ENCODE results near the gene ASPG. TPM values are rescaled to one million over a fixed set of nuclear protein-coding genes. Genes with fewer than 3 reads are reported as not detected.

The ASPG gene
- total RNA-seq, 2 experiments from 2014 or later, result not detected

DNA sequence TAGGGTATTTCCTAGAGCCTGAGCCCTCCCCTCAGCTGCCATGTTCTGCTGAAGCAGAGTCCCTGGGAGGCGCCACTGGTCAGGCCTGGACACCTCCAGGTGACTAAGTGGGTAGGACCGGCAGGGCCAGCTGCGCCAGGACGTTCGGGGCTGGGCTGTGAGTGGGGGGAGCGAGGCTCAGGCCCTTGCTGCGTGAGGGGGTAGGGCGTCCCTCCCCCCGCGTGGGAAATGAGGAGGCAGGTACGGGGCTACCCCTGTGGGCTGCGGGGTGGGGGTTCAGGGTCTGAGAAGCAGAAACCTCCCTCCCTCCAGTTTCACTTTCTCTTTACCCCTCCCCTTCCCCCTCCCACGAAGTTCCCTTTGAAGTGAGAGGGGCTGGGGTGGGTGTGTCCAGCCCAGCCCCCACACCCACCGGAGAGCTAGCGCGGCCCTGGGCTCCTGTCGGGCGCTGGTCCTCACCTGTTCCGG is 30.8 kb downstream of the ASPG start:
- Mint-ChIP-seq H3K27me3 (peaks cover 33% of the 10 kb centered on the region), H3K4me3 (no peak overlapping the region), H3K9me3 (ENCODE audit: low read depth) (no peaks in the 10 kb centered on the region), H3K27ac (no peak overlapping the region), H3K36me3 (no peaks in the 10 kb centered on the region), H3K4me1 (no peaks in the 10 kb centered on the region)
- ATAC-seq, result peak; percentile 18
- CTCF ChIA-PET, result interaction anchor here (0.7 kb wide), 1 partner anchor 432 kb away, joined by 3 read pairs; no protein-coding TSS in a partner anchor
- no peak for DNase-seq

DNA sequence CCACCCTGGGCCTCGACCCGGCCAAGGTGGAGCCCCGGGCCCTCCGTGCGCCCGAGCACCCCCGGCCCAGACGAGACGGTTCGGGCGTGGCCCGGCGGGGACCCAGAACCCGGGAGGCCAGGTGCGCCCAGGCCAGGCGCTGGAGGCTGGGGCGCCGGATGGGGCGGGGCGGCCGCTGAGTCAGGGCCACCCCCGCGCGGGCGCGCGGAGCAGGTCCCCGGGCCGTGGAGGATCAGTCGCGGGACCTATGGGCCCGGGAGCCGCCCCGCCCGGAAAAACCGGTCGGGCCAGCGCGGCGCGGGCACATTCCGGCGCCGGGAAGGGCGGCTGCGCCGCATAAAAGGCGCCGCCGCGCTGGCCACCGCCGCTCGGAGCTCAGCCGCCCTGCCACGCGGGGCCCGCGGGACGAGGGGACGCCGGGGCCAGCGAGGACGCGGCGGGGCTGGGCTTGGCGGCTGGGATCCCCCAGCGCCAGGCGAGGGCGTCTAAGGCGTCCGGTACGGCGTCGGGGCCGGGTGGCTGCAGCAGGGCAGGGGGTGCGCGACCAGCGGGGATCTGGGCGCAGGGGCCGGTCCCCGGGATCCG is 31.3 kb downstream of the ASPG start:
- H3K27me3 Mint-ChIP-seq, result peaks cover 36% of the 10 kb centered on the region
- H3K36me3 Mint-ChIP-seq, result no peaks in the 10 kb centered on the region
- H3K9me3 Mint-ChIP-seq (ENCODE audit: low read depth), result no peaks in the 10 kb centered on the region
- H3K4me3 Mint-ChIP-seq, result no peak overlapping the region
- H3K4me1 Mint-ChIP-seq, result no peaks in the 10 kb centered on the region
- H3K27ac Mint-ChIP-seq, result no peak overlapping the region
- no peak for DNase-seq
- CTCF ChIA-PET, result no interaction called here
- ATAC-seq, result peak; percentile 45

DNA sequence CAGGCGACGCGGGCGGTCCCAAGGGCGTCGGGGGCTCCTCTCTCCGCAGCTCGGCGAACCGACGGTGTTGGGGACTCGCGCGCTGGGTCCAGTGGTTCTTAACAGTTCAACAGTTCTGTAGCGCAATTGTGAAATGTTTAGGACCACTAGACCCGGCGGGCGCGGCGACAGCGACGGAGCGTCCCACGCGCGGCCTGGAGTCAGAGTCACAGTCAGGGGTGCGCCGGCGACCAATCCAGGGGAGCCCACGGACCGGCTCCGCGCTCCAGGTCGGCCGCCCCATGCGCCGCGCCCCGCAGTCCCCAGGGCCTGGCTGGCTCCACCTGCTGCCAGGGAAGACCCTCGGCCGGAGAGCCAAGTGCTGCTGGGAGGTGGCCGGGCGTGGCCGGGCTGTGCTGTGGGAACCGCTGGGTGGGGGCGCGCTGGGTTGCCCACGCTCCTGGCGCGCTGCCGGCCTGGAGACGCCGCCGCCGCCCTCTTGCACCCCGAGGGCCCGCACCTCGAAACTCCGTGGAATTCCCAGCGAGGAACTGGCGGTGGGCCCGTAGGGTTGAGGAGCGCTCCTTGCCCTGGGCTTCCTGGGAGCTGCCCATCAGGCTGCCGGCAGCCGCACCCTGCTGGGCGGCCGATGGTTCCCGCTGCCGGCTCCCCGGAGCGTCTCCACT is 32.0 kb downstream of the ASPG start:
- Mint-ChIP-seq H3K27me3 (peaks cover 36% of the 10 kb centered on the region), H3K9me3 (ENCODE audit: low read depth) (no peaks in the 10 kb centered on the region), H3K27ac (no peak overlapping the region), H3K4me3 (no peak overlapping the region), H3K36me3 (no peaks in the 10 kb centered on the region), H3K4me1 (no peaks in the 10 kb centered on the region)
- no peak for DNase-seq
- ATAC-seq, result no peak
- CTCF ChIA-PET, result no interaction called here

DNA sequence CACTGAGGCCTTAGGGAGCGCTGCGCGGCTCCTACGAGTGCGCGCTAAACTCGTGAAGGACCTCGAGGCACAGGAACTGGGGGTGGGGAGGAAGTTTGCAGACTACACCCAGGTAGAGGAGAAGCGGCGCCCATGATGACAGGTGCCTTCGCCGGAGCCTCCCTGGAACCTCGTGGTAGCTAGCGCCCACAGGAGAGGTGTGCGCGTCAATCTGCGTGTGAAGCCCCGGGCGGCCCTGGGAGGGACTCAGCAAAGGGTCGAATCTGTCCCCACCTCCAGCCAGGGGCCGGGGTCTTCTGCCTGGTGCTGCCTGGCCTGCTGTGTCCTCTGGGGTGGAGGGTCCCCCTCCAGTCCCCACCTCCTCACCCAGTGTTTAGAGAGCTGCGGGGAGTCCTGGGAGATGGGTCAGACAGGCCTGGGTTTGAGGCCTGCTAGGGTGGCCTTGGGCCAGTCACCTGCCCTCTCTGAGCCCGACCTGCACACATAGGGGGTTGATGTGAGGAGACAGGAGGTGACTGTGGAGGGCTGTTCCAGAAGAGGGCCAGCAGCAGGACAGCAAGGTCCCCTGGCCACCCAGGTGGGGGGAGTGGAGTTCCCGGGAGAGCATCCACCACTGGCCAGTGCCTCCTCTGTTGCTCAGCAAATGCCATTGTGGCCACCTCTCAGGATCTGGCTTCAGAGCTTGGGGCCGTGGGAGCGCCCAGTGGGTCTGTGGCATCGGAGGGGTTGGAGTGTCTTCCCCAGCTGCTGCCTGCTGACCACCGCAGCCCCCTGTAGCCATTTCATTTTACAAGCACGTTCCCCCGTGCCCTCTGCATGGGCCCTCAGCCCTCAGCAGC is 32.7 kb downstream of the ASPG start:
- no peak overlapping the region for H3K27ac Mint-ChIP-seq
- ATAC-seq (no peak), DNase-seq (no peak)
- H3K4me1 Mint-ChIP-seq, result no peaks in the 10 kb centered on the region
- H3K27me3 Mint-ChIP-seq, result peaks cover 41% of the 10 kb centered on the region
- H3K36me3 Mint-ChIP-seq, result no peaks in the 10 kb centered on the region
- no peak overlapping the region for H3K4me3 Mint-ChIP-seq
- CTCF ChIA-PET, result no interaction called here
- no peaks in the 10 kb centered on the region for H3K9me3 Mint-ChIP-seq (ENCODE audit: low read depth)

DNA sequence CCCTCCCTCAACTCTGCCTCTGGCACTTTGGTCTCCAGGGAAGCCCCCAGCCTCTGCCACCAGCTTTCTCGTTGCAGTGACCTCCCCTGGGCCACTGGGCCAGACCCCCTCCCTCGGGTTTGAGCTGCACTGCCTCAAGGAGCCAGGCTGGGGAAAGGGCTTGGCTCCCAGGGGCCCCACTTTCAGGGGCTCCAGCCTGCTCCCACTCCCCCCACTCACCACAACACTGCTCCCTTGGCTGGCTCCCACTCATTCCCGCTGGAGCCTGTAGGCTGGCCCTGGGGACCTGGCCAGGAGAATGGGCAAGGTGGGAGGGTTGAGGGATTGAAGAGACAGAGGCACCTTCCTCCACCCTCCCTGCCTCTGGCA is 33.6 kb downstream of the ASPG start:
- no peaks in the 10 kb centered on the region for H3K36me3 Mint-ChIP-seq
- CTCF ChIA-PET, result no interaction called here
- no peak overlapping the region for H3K4me3 Mint-ChIP-seq
- ATAC-seq, result no peak
- peaks cover 2% of the 10 kb centered on the region for H3K9me3 Mint-ChIP-seq (ENCODE audit: low read depth)
- peaks cover 45% of the 10 kb centered on the region for H3K27me3 Mint-ChIP-seq
- H3K4me1 Mint-ChIP-seq, result no peaks in the 10 kb centered on the region
- DNase-seq, result no peak
- no peak overlapping the region for H3K27ac Mint-ChIP-seq

DNA sequence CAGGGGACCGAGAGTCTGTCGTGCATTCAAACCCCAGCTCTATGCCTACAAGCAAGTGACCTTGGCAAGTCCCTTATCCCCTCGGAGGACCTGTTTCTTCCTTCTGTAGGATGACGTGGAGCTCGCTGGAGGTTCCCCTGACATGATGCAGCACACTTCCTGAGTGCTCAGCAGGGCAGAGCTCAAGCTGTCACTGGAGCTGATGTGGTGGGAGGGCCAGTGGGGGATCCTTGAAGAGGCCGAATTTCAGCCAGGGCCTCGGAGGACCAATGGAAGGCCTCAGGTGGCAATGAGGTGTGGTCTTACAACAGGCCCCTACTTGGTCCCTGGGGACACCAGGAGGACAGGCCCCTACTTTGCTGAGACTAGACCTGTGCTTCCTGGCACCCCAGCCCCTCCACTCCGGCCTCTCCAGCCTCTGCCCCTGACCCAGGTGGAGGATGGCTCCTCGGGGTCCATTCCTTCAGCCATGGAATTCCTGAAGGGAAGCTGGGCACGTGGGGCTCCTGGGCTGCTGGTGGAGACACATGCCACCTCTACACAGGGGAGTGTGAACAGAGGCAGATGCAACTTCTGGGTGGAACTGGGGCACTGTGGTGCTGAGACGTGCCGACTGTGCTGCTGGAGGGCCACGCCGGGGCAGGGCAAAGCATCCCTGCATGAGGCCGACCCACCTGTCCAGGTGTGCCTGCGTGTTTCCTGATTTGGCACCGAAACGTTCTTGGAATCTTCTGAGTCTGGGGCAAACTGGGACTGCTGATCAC is 34.2 kb downstream of the ASPG start:
- CTCF ChIA-PET, result interaction anchor here (1.2 to 2.8 kb wide), 2 partner anchors 11 to 42 kb away, joined by 3 to 8 read pairs; no protein-coding TSS in a partner anchor

DNA sequence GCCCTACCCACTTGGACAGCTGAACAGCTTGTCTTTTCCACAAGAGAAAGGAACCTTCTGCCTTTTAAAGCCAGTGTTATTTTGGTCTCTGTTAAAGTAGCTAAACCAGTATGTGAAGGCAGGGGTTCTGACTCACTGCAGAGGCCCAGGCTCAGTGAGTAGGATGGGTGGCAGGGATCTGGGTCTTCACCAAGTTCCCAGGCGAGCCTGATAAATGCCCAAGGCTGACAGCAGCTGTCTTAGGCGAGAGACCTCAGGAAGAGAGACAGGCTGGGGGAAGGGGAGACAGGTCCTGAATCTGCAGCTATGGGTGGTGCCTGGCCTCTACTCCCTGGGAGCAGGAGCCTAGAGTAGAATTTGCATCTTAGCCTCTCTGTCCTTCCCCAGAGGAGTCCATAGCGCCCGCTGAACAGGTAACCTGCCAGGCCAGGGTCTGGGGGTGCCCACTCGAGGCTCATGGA is 34.8 kb downstream of the ASPG start:
- H3K4me3 Mint-ChIP-seq, result no peak overlapping the region
- H3K27ac Mint-ChIP-seq, result no peak overlapping the region
- no peaks in the 10 kb centered on the region for H3K4me1 Mint-ChIP-seq
- ATAC-seq (no peak), DNase-seq (no peak)
- CTCF ChIA-PET, result interaction anchor here (1.2 to 2.8 kb wide), 2 partner anchors 10 to 43 kb away, joined by 3 to 8 read pairs; no protein-coding TSS in a partner anchor
- H3K36me3 Mint-ChIP-seq, result no peaks in the 10 kb centered on the region
- peaks cover 5% of the 10 kb centered on the region for H3K9me3 Mint-ChIP-seq (ENCODE audit: low read depth)
- peaks cover 43% of the 10 kb centered on the region for H3K27me3 Mint-ChIP-seq

More for the DNA sequence above, 34.2 kb downstream of the ASPG start:
- peaks cover 2% of the 10 kb centered on the region for H3K9me3 Mint-ChIP-seq (ENCODE audit: low read depth)
- H3K27ac Mint-ChIP-seq, result no peak overlapping the region
- DNase-seq (no peak), ATAC-seq (no peak)
- H3K27me3 Mint-ChIP-seq, result peaks cover 44% of the 10 kb centered on the region
- no peaks in the 10 kb centered on the region for H3K36me3 Mint-ChIP-seq
- no peak overlapping the region for H3K4me3 Mint-ChIP-seq
- no peaks in the 10 kb centered on the region for H3K4me1 Mint-ChIP-seq

DNA sequence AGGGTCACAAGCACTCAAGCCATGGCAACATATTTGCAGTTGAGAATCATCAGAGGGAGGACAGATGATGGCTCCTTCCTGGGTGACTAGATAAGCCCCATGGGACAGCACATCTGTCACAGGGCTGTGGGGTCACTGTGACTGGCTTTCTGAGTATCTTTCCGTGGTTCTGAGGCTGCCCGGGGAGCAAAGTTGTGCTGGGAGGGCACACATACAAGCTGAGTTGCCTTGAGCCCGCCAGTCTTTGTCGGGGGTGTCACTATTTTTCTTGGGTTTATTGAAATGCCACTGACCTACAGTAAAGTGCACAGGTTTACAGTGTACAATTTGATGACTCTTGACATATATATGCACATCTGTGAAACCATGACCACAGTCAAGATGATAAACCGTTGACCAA is 35.6 kb downstream of the ASPG start:
- peaks cover 35% of the 10 kb centered on the region for H3K27me3 Mint-ChIP-seq
- DNase-seq, result no peak

DNA sequence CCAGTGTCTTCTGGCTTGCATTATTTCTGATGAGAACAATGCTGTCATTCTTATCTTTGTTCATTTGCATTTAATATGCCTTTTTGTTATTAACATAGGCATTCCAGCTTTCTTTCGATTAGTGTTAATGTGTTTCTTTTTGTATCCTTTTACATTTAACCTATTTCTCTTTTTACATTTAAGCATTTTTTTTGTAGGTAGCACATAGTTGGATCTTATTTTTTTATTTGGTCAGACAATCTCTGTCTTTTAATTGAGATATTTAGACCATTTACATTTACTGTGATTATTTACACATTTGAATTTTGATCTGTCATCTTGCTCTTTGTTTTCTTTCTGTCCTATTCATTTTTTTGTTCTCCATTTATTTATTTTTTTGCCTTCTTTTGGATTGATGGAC is 38.4 kb downstream of the ASPG start:
- no peak overlapping the region for H3K27ac Mint-ChIP-seq
- no peak for DNase-seq
- no peaks in the 10 kb centered on the region for H3K36me3 Mint-ChIP-seq
- CTCF ChIA-PET, result interaction anchor here (1.2 kb wide), 1 partner anchor 46 kb away, joined by 3 read pairs; no protein-coding TSS in a partner anchor
- no peak for ATAC-seq
- no peak overlapping the region for H3K4me3 Mint-ChIP-seq
- H3K9me3 Mint-ChIP-seq (ENCODE audit: low read depth), result peaks cover 9% of the 10 kb centered on the region
- peaks cover 28% of the 10 kb centered on the region for H3K27me3 Mint-ChIP-seq
- no peaks in the 10 kb centered on the region for H3K4me1 Mint-ChIP-seq

More for the DNA sequence above, 35.6 kb downstream of the ASPG start:
- H3K4me3 Mint-ChIP-seq, result no peak overlapping the region
- H3K27ac Mint-ChIP-seq, result no peak overlapping the region
- CTCF ChIA-PET, result interaction anchor here (2.8 kb wide), 1 partner anchor 9 kb away, joined by 8 read pairs; no protein-coding TSS in a partner anchor
- peaks cover 5% of the 10 kb centered on the region for H3K9me3 Mint-ChIP-seq (ENCODE audit: low read depth)
- no peaks in the 10 kb centered on the region for H3K36me3 Mint-ChIP-seq
- ATAC-seq, result no peak
- no peaks in the 10 kb centered on the region for H3K4me1 Mint-ChIP-seq

DNA sequence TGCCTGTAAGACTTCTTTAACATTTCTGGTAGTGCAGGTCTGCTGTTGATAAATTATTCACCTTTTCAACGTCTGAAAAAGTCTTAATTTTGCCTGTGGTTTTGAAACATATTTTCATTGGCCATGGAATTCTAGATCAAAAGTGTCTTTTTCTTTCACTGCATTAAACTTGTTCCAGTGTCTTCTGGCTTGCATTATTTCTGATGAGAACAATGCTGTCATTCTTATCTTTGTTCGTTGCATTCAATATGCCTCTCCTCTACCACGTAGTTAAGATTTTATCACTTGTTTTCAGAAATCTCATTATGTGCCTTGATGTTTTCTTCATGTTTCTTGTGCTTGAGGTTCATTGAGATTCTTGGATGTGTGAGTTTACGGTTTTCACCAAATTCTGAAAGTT is 39.5 kb downstream of the ASPG start:
- H3K27ac Mint-ChIP-seq, result no peak overlapping the region
- DNase-seq (no peak), ATAC-seq (no peak)
- CTCF ChIA-PET, result interaction anchor here (1.4 kb wide), 1 partner anchor 47 kb away, joined by 5 read pairs; no protein-coding TSS in a partner anchor
- no peaks in the 10 kb centered on the region for H3K4me1 Mint-ChIP-seq
- no peak overlapping the region for H3K4me3 Mint-ChIP-seq
- H3K36me3 Mint-ChIP-seq, result no peaks in the 10 kb centered on the region
- H3K9me3 Mint-ChIP-seq (ENCODE audit: low read depth), result peaks cover 15% of the 10 kb centered on the region
- H3K27me3 Mint-ChIP-seq, result peaks cover 28% of the 10 kb centered on the region

DNA sequence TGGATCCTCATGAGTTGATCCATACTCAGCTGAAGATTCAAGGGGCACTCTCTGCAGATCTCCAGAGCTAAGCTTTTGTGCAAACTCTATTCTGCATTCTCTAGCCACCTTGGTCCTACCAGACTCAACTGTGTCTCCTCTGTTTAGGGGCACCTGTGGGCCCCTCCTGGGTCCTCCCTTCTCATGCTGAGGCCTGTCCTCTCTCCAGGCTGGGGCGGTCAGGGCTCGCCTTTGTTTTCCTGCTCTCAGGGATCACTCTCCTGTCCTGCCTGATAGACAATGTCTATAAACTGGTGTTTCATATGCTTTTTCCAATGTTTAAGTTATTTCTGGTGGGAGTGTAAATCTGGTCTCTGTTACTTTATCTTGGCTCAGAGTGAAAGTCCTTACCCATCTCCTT is 41.3 kb downstream of the ASPG start:
- CTCF ChIA-PET, result no interaction called here
- H3K4me1 Mint-ChIP-seq, result no peaks in the 10 kb centered on the region
- H3K27me3 Mint-ChIP-seq, result peaks cover 18% of the 10 kb centered on the region
- no peaks in the 10 kb centered on the region for H3K36me3 Mint-ChIP-seq
- H3K27ac Mint-ChIP-seq, result no peak overlapping the region
- ATAC-seq (no peak), DNase-seq (no peak)
- H3K9me3 Mint-ChIP-seq (ENCODE audit: low read depth), result peaks cover 15% of the 10 kb centered on the region
- no peak overlapping the region for H3K4me3 Mint-ChIP-seq

DNA sequence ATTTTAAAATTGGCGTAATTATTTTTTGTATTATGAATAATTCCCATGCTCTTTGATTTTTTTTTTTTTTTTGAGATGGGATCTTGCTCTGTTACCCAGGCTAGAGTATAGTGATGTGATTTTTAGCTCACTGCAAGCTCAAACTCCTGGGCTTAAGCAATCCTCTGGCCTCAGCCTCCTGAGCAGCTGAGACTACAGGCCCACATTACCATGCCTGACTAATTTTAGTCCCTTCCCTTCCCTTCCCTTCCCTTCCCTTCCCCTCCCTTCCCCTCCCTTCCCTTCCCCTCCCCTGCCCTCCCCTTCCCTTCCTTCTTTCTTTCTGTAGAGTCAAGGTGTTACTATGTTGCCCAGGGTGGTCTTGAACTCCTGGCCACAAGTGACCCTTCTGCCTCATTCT is 43.5 kb downstream of the ASPG start:
- Mint-ChIP-seq H3K4me1 (no peaks in the 10 kb centered on the region), H3K36me3 (no peaks in the 10 kb centered on the region), H3K27ac (no peak overlapping the region), H3K9me3 (ENCODE audit: low read depth) (peaks cover 13% of the 10 kb centered on the region), H3K4me3 (no peak overlapping the region), H3K27me3 (peaks cover 20% of the 10 kb centered on the region)
- ATAC-seq (no peak), DNase-seq (no peak)
- CTCF ChIA-PET, result interaction anchor here (0.7 to 1.8 kb wide), 3 partner anchors 51 to 105 kb away, joined by 3 to 11 read pairs (median 4); no protein-coding TSS in a partner anchor

DNA sequence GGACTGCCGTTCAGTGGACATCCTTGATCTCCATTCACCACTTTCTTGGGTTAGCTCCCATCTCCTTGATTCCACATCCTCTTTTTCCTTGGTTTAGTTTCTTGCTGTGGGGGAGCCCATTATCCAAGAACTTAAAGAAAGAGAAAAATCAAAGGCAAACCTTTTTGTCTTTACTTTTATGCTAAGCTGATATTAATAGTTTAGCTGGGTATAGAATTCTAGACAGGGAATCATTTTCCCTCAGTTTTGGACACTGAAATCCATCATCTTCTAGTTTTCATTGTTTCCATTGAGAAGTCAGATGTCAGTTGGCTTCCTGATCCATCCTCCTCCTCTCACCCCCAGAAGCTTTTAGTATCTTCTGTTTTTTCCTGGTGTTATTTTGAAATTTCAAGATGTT is 44.1 kb downstream of the ASPG start:
- H3K9me3 Mint-ChIP-seq (ENCODE audit: low read depth), result peaks cover 13% of the 10 kb centered on the region
- CTCF ChIA-PET, result interaction anchor here (1.6 to 1.8 kb wide), 2 partner anchors 8 to 52 kb away, joined by 8 to 11 read pairs; no protein-coding TSS in a partner anchor
- no peaks in the 10 kb centered on the region for H3K36me3 Mint-ChIP-seq
- ATAC-seq (no peak), DNase-seq (no peak)
- H3K4me1 Mint-ChIP-seq, result no peaks in the 10 kb centered on the region
- H3K4me3 Mint-ChIP-seq, result no peak overlapping the region
- no peak overlapping the region for H3K27ac Mint-ChIP-seq
- H3K27me3 Mint-ChIP-seq, result peaks cover 25% of the 10 kb centered on the region

Data from activated CD8-positive, alpha-beta memory T cell treated with anti-CD3 and anti-CD28 coated beads, Interleukin-2, amount 10 ng/mL, durations not matched to agents 7 days and 5 days (primary cell).